Heart left ventricle (tissue), 16 donors: ENCODE measurements around the gene MAGI2. TPM values are rescaled to one million over a fixed set of nuclear protein-coding genes. Genes with fewer than 3 reads are reported as not detected.
"Not testable (repeated sequence)": the region's sequence is repeated elsewhere in the genome, so short reads cannot be mapped to it uniquely, and the experiment has no call there.

ENCODE experiments used
- ATAC-seq, 4 donors: fragments of 200-7000 bp; cut with Tn5 transposase; one replicate each; pipeline ENCODE4 v1.9.1; 2020 to 2022; ENCODE audit warnings: moderate library complexity in 4 of 4, mild to moderate bottlenecking in 3 of 4, moderate number of reproducible peaks in 1 of 4
- DNase-seq, 5 donors: peaks; one replicate each; pipeline ENCODE4 v3.0.0-alpha.2; 2020
- H3K27ac ChIP-seq, 12 donors: fragments of 200-600 bp; sonication (generic) in 4 of 12; one replicate each; pipeline versions ENCODE4 v1.5.0 to v1.8.0; 2016 to 2022; ENCODE audit warnings: mild to moderate bottlenecking in 2 of 12
- H3K27me3 ChIP-seq, 9 donors: fragments of 200-600 bp; sonication (generic) in 2 of 9; one replicate each; pipeline versions ENCODE4 v1.5.1 to v1.8.0; 2016 to 2022; ENCODE audit warnings: mild to moderate bottlenecking in 3 of 9
- H3K36me3 ChIP-seq, 9 donors: fragments of 200-600 bp; sonication (generic) in 2 of 9; one replicate each; pipeline versions ENCODE4 v1.5.0 to v1.8.0; 2018 to 2022; ENCODE audit warnings: mild to moderate bottlenecking in 2 of 9
- H3K4me1 ChIP-seq, 12 donors: fragments of 200-600 bp; sonication (generic) in 4 of 12; one replicate each; pipeline versions ENCODE4 v1.5.0 to v1.8.0; 2016 to 2022; ENCODE audit warnings: mild to moderate bottlenecking in 3 of 12
- H3K4me3 ChIP-seq, 12 donors: fragments of 200-600 bp; sonication (generic) in 4 of 12; one replicate each; pipeline versions ENCODE4 v1.5.0 to v1.8.0; 2017 to 2022; ENCODE audit warnings: mild to moderate bottlenecking in 9 of 12, moderate library complexity in 4 of 12
- H3K9me3 ChIP-seq, 12 donors: fragments of 200-600 bp; sonication (generic) in 4 of 12; one replicate each; pipeline versions ENCODE4 v1.5.0 to v1.8.0; 2016 to 2022; ENCODE audit warnings: mild to moderate bottlenecking in 1 of 12
- POLR2A ChIP-seq, 2 donors: fragments of 450-650 bp; IDR thresholded peaks; one replicate each; pipeline ENCODE4 v1.6.1; 2017; ENCODE audit warnings: antibody characterized with exemption in 2 of 2, mild to moderate bottlenecking in 2 of 2, moderate library complexity in 2 of 2
- WGBS, 4 donors: extraction: QIAGEN DNeasy Blood & Tissue Kit in 2 of 4; methylation state at CpG; one replicate each; pipeline versions ENCODE4 v1.1.5 to v1.1.7; 2013 to 2018; 5-methylcytosine and 5-hydroxymethylcytosine counted together
- intact Hi-C, 10 donors: fragments of 100-400 bp; cut with DNase I; formaldehyde crosslinking; loops; one replicate each; pipeline versions ENCODE4 v1.11.1 to v1.14.2; 2022
- polyA plus RNA-seq, 2 donors: library from polyadenylated mRNA; stranded (reverse); fragments of 200-250 nt; gene quantifications; one replicate each; pipeline ENCODE4 v1.2.3, GENCODE V29; 2013
- total RNA-seq, 9 donors: library from RNA; depleted of rRNA in 2 of 9; stranded (reverse); fragments of >200 nt in 2 of 9; fragmentation: NEBNext Ultra II Directional in 3 of 9; extraction: Animal tissue kit (Norgen Biotek cat#: 25700) in 3 of 9; gene quantifications; one replicate each; pipeline versions ENCODE4 v1.1.0 to v1.2.4, GENCODE V29; 2016 to 2023
- TF ChIP-seq, protein P1 (sequence below), 12 donors: fragments of 200-600 bp; sonication (generic) in 4 of 12; IDR thresholded peaks; one replicate each; pipeline versions ENCODE4 v1.5.0 to v1.8.0; 2018 to 2022; ENCODE audit warnings: antibody characterized with exemption in 12 of 12, mild to moderate bottlenecking in 5 of 12
- donor health status: ischemic (EF 13 %, LVEDD 7.1; RV severe dilation, severe dysfunction).
- donor health status: healthy with polysubstance abuse.
- donor health status: DM: no; HTN: yes; CAD: no.
- donor health status: DM: no; HTN: no; CAD: no.
- donor health status: ischemic (EF 25% LVEDD 6.9; RV normal size, moderate dysfunction).
- donor health status: ischemic (EF 25% LVEDD 5.7; RV mildly dilated, moderate dysfunction).
- donor health status: healthy.
- donor health status: DM: yes; HTN: yes; CAD: no.
- donor health status: ischemic (EF 35%, LVEDD 5.7; RV mildly dilated, moderate dysfunction).
- donor health status: nonischemic (EF 11% LVEDD 7.7; RV severe dilation, severe dysfunction).
- donor health status: DM: yes; HTN: yes; CAD: no.
- donor health status: PGD.
- donor health status: ischemic (EF 29% LVEDD 5.4; RV normal size, mild dysfunction).
- donor health status: nonischemic (EF 23%, LVEDD 6.1; RV moderate dilation, normal function).

MAGI2 gene
- total and polyA plus RNA-seq, 11 donors: 1.1 to 6.8 (median 3.8) TPM

- DNase-seq: no peak
- Histone ChIP-seq H3K4me1 (no peaks in the 10 kb centered on the region), H3K27me3 (no peaks in the 10 kb centered on the region), H3K36me3 (no peaks in the 10 kb centered on the region), H3K4me3 (no peak overlapping the region), H3K27ac (no peak overlapping the region), H3K9me3 (peaks cover 0 to 34% (median 0%) of the 10 kb centered on the region in 12 donors)
- TF ChIP-seq, protein P1, sequence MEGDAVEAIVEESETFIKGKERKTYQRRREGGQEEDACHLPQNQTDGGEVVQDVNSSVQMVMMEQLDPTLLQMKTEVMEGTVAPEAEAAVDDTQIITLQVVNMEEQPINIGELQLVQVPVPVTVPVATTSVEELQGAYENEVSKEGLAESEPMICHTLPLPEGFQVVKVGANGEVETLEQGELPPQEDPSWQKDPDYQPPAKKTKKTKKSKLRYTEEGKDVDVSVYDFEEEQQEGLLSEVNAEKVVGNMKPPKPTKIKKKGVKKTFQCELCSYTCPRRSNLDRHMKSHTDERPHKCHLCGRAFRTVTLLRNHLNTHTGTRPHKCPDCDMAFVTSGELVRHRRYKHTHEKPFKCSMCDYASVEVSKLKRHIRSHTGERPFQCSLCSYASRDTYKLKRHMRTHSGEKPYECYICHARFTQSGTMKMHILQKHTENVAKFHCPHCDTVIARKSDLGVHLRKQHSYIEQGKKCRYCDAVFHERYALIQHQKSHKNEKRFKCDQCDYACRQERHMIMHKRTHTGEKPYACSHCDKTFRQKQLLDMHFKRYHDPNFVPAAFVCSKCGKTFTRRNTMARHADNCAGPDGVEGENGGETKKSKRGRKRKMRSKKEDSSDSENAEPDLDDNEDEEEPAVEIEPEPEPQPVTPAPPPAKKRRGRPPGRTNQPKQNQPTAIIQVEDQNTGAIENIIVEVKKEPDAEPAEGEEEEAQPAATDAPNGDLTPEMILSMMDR (IDR thresholded peaks at IDR 0.05): no peak
- no peak for TF ChIP-seq POLR2A (IDR thresholded peaks at IDR 0.05)
- intact Hi-C loops: no loop called here
- no peak for ATAC-seq
These were observed 369.0 kb downstream of the MAGI2 start for GRCh38 chr7:79084423-79084822.

DNA sequence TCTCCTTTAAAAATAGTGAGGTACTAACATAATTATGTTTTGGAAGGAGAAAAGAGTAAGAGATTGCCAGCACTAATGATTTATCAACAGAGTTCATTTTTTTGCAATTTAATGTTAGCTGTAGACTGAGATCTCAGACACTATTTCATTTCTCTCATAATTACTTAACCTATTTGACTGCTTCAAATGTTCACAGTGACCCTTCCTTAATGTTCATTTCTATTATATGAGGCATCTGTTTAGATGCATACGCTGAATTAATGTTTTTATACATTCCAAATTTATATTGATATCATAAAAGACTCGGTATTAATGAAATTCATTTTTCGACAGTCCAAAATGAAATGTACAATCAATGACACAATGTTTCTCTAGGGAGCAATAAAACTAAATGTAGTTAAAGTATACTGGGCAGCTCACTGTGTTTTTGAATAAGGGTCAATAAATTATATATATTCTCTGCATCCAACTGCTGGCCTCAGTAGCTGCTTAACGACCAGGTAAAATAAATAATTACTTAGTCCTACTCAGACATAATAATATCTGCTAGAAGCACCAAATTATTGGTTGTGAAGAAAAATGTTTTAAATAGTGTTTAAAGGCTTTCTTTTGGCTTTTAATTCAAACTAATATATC, 373.4 kb downstream of the MAGI2 start:
- DNase-seq (no peak), ATAC-seq (no peak)
- Histone ChIP-seq H3K36me3 (no peaks in the 10 kb centered on the region), H3K27me3 (no peaks in the 10 kb centered on the region), H3K9me3 (no peaks in the 10 kb centered on the region), H3K27ac (no peak overlapping the region), H3K4me1 (no peaks in the 10 kb centered on the region), H3K4me3 (no peak overlapping the region)
- whole genome bisulfite sequencing, 4 donors: 79 to 86% (median 83%) methylated on average over 4 of the region's 4 CpGs
- TF ChIP-seq, protein P1 (IDR thresholded peaks at IDR 0.05): no peak
- TF ChIP-seq POLR2A (IDR thresholded peaks at IDR 0.05): no peak
- intact Hi-C loops: loop anchor here in 1 of 10 donors (10.0 kb wide), 1 partner anchor 55 kb away; no protein-coding TSS in a partner anchor

DNA sequence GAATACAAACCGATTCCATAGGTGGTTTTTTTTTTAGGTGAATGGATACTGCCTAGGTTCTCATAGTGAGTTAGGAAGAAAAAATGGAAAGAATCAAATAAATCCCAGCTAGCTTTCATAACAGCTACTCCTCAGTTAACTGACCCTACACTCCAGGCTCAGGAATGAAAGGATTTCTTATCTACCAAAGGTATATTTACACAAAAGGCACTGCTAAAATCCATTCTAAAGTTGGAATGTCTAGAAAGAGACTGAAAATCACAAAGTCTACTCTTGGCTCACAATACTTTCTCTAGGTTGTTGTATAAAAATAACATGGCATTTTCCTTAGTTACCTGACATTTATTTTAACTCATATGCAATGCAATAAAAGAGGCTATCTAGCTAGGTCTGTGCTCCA, 375.2 kb downstream of the MAGI2 start:
- H3K9me3 ChIP-seq: no peaks in the 10 kb centered on the region
- WGBS, 4 donors: 81 to 90% (median 82%) methylated on average over 1 of the region's 1 CpG
- H3K36me3 ChIP-seq: no peaks in the 10 kb centered on the region
- ATAC-seq (no peak), DNase-seq (no peak)
- no peaks in the 10 kb centered on the region for H3K4me1 ChIP-seq
- intact Hi-C loops: loop anchor here in 1 of 10 donors (10.0 kb wide), 1 partner anchor 53 kb away; no protein-coding TSS in a partner anchor
- H3K27ac ChIP-seq: no peak overlapping the region
- TF ChIP-seq, protein P1 (IDR thresholded peaks at IDR 0.05): no peak
- no peak for TF ChIP-seq POLR2A (IDR thresholded peaks at IDR 0.05)
- H3K4me3 ChIP-seq: no peak overlapping the region
- H3K27me3 ChIP-seq: no peaks in the 10 kb centered on the region

DNA sequence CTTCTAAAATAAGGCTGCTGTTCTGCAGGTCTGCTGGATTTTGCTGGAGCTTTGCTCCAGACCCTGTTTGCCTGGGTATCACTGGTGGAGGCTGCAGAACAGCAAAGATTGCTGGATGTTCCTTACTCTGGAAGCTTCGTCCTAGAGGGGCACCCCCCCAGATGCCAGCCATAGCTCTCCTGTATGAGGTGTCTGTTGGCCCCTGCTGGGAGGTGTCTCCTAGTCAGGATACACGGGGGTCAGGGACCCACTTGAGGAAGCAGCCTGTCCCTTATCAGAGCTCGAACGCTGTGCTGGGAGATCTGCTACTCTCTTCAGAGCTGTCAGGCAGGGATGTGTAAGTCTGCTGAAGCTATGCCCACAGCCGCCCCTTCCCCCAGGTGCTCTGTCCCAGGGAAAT, 382.3 kb downstream of the MAGI2 start:
- not testable (repeated sequence) for ATAC-seq, H3K4me3 ChIP-seq, H3K36me3 ChIP-seq, DNase-seq, H3K27ac ChIP-seq, H3K27me3 ChIP-seq, H3K4me1 ChIP-seq
- intact Hi-C loops: loop anchor here in 1 of 10 donors (10.0 kb wide), 1 partner anchor 46 kb away; no protein-coding TSS in a partner anchor
- 30 to 42% (median 32%) methylated on average over 5 of the region's 5 CpGs for WGBS, 4 donors
- peaks cover 0 to 17% (median 0%) of the 10 kb centered on the region in 12 donors for H3K9me3 ChIP-seq
